DMS53 treated with DMSO at 0.1 percent for 48 hours (cell line): ENCODE results near the gene MICAL1.
"Not testable (repeated sequence)": the region's sequence is repeated elsewhere in the genome, so short reads cannot be mapped to it uniquely, and the experiment has no call there.

ENCODE experiments used
- DNase-seq: peaks from one replicate; lab custom pipeline; 2025; ENCODE audit not compliant: unreplicated experiment; lab: John Stamatoyannopoulos, UW

The MICAL1 gene

DNA sequence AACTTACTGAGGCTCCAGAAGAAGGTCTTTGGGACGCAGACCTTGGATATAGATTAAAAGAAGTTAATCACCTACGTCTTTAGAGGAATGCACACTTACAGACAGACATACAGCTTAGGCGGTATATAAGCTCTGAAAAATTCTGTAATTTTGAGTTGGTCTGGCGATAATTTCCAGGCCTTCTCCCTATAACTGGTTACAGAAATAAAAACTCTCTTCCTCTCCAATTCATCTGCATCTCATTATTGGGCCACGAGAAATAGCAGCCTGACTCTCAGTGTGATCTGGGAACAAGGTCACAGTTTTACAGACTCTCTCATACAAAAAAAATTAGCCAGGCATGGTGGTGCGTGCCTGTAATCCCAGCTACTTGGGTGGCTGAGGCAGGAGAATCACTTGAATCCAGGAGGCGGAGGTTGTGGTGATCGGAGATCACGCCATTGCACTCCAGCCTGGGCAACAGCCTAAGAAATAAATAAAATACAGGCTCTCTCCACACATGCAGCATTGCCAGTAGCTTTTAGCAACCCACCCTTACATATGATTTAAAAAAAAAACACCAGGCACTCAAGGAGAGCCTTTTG is 22.7 kb upstream of the MICAL1 start:
- no peak for DNase-seq

DNA sequence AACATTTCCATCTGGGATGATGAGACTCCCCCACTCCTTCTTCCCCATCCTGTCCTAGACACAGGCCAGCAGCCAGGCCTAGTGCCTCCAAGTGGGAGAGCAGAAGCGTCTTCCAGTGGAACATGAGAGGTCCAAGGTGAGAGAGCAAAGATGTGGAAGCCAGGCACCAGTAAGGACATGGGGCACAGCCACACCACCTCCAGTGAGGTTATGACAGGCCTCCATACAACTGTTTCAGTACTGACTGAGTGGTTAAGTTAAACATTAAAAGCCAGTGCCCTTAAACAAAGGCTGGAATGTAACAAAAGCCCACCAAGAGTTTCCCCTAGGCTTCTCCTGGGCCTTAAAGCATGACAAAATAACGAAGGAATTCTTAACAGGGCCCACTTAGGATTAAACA is 22.2 kb upstream of the MICAL1 start:
- no peak for DNase-seq

DNA sequence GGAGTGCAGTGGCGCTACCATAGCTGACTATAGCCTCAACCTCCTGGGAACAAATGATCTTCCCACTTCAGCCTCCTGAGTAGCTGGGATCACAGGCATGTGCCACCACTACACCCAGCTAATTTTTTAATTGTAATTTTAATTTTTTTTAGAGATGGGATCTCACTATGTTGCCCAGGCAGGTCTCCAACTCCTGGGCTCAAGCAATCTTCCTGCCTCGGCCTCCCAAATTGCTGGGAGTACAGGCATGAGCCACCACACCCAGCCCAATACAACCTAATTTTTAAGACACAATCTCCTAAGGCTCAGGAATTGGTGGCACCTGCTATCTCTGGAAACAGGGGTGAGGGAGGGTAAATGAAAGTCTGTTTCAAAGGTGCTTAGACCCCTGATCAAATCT is 21.6 kb upstream of the MICAL1 start:
- DNase-seq: no peak

DNA sequence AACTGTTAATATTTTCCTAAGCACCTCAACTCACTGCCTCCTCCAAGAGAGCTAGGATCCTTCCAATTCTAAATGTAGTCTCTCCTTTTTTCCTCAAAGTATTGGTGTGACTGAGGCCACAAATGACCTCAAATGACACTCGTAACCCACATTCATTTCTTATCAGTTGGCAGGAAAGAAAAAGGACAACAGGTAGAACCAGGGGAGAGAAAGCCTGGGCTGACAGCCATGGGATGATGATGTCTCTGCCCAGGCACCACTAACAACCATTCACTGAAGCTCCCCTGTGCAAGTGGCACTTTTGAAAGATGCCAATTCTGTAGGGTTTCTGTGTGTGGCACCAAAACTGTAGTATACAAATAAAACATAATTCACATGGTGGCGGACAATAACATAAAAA is 20.1 kb upstream of the MICAL1 start:
- DNase-seq: no peak

DNA sequence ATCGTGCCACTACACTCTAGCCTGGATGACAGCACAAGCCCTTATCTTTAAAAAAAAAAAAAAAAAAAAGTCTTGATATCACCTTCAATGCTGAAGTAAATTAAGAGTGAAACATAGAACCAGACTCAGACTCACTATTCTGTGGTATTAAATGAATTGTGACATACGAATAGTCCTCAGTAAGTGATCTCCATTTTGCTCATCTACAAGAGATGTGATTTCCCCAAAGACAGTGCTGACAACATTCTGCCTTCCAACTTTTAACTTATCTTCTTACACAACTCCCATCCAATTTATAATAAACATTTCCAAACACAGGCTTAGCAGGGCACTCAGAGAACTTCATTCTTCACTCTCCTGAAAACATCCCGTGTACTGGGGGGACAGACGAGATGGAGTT is 19.4 kb upstream of the MICAL1 start:
- no peak for DNase-seq

DNA sequence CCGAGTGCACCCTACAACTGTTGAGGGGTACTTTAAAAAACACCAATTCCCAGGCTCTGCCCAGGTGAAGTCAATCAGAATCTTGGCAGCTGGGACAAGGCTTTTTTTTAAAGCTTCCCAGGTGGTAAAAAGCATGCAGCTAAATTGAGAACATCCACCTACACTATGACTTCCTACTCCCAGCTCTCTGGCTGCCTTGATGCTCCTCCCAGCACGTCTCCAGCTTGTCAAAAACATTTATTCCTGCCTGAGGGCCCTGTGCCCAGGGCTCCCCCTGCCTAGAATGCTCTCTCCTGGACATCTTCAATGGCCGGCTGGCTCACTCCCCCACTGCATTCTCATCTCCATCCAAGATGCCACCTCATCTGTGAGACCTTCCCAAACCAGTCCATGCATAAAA is 17.5 kb upstream of the MICAL1 start:
- DNase-seq: no peak

DNA sequence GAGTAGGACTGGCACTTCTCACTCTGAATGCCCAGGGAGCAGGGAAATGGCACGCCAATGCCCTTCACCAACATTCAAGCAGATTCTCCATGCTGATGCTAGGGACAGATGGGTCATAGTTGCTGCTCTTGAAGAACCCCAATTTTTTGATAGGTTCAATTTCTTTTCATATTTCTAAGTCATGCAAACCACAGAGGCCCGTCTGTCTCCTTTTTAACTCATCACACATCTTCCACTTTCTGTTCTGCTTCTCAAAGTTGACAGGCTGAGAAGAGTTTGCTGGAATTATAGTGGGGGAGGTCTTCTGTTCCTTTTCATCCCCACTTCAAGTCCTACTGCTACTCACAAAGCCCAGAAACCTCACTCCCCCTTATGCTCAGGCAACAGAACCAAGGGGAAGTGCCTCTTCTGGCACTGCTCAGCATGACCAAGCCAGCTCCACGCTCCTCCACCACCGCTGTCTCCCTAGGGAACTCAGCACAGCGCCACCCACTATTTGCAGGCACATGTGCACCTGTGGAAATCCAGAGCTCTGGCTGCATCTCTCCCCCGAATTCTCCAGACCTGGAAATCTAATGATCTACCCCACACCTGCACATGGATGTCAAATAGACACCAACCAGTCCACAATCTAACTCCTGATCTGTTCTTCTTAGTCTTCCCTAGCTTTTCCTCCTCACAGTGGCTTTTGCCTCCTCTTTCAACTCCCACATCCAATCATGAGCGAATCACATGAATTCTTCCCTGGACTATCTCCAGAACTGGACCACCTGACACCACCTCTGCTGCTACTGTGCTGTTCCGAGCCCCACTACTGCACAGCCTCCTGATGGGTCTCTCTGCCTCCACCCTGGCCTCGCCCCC is 16.8 kb upstream of the MICAL1 start:
- no peak for DNase-seq

DNA sequence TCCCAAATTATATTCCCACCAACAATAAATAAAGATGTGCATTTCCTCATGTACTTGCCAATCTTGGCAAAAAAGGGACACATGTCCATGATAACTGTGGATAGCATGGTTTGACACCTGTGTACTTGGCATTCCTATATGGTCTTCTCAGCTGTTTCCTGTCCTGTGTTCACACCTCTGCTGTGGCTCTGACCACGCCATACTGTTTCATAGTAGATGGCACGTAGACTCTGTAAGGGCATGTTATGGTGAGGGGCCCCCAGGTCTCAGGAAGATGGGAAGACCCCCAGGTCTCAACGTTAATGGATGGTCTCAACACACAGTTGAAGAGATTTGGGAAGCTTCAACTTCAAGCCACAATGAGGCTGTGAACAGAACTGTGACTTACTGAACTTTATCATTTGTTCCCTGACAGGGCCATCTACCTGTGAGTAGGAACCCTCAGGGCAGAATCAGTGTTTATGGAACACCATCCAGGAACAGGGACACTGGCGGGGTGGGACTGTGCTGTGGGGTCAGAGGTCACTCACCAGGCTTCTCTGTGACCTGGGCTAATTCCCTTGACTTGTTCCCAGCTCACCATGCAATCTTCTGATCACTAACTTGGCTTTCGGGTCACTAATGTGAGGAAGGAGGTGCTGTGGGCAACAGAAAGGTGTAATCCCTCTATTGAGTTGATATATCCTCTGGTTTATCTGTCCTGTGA is 15.7 kb upstream of the MICAL1 start:
- DNase-seq: no peak

DNA sequence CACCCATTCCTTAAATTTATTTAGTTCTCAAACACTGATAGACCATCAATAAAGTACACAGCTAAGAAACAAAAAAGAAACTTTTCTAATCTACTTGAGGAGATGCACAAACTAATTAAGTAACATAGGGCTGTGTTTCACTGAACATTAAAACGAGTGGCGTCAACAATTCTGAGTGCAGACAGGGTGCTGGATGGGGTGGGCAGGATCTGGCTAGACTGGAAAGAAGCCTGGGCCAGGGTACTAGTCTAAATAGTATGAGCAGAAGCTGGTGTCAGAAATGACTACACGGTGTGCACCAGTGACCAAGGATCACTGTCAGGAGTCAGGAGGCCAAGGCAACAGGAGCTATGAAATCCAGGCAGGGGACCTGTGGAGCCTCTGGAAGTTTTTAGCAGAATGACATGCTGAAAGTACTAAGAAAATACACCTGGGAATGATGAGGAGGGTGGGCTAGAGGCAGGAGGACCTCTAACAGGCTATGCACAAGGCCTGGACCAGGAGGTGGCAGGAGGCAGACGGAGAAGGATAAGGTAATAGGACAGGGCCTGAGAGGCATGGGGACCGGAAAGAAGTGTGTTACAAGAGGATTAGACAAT is 14.1 kb upstream of the MICAL1 start:
- no peak for DNase-seq

DNA sequence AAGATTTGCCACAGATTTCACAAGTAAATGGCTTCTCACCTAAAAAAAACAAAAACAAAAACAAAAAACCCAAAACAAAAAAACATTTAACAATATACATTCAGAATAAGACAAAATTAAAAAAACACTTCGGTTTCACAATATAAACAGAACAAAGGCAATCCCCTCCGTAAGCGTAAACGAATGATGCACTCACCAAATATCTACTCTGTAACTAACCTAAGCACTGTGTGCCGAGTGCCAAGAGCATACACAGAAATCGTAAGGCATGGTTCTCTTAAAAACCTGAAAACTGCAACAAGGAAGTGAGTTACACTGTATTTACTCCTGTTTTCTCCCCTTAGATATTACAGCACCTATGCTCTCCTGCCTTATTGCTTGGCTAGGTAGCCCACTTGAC is 12.1 kb upstream of the MICAL1 start:
- DNase-seq: no peak

DNA sequence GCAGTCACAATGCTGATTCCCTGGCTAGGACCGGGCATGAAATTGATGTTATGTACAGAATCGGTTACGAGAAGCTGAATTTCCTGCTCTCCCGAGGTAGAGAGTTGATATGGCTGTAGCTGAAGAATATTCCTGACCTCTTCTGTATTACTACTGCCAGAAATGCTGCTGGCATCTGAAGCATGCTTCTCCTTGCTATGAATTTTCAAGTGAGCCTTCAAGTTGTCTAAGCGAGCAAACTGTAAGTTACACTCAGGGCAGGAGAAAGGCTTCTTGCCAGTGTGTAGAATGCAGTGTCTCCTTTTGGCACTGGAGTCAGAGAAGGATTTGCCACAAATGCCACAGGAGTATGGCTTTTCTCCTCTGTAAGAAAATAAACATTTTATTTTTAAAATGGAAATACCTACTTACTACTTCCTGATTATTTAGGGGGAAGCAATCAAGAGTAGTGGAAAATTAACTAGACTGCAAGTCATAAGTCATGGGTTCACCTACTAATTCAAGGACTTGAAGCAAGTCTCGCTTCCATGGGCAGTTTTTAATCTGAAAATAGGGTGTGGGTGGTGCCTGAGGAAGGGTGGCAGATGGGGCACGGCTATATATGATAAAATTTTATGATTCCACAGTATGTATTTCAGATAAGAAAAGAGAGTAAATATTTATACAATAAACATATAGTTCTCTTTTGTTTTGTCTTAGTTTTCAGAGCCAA is 10.8 kb upstream of the MICAL1 start:
- no peak for DNase-seq

DNA sequence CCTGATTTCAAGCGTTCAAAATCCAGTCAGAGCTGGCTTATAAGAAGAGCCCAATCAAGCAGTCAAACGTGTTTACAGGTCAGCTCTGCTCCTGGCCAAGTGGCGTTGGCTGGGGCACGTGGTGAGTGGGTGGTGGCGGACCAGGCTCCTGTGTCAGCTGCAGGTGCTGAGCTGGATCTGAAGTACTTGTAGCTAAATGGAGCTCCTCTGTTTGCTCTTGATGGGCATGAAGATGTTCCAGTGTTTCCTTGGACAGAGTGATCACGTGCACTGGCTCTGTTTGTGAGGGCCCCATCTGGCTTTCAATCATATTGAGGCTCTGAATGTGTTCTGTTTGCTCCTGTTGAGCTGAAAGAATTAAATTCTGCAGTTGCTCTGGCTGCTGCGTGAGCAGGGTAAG is 10.2 kb upstream of the MICAL1 start:
- peak; percentile 96 for DNase-seq

DNA sequence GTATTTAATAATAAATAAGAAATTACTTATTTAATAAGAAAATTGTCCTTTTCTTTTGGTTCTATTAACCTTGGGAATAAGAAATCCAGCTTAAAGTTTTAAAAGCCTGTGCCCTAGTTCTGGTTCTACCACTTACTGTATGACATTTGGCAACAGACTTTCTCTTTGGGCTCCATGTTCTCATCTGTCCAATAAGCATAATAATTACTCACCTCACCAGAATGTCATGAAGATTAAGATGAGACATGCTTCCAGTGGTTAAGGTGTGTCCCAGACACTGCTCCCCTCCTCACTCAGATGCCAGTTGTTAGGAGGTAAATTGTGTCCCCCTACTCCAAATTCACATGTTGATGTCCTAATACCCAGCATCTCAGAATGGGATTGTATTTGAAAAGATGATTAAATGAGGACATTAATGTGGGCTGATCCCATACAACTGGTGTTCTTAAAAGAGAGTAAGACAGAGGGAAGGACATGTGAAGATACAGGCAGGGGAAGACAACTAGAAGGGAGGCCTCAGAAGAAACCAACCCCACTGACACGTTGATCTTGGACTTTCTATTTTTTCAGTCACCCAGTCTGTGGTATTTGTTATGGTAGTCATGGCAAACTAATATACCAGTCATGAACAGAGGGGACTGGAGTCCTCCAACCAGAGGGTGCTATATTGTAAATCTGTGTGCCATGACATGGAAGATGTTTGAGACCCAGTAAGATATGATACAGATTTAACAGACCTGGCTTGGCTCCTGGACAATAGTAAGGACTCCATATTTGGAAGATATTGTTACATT is 6.4 kb upstream of the MICAL1 start:
- no peak for DNase-seq

DNA sequence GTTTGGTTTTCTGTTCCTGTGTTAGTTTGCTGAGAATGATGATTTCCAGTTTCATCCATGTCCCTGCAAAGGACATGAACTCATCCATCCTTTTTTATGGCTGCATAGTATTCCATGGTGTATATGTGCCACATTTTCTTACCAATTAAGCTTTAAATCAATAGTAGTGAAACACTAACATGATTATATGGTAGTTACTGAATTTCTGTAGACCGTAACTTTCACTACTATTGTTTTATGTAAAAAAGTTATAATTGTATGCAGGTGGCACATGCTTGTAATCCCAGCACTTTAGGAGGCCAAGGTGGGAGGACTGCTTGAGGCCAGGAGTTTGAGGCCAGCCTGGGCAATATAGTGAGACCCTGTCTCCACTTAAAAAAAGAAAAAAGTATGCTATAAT is 5.6 kb upstream of the MICAL1 start:
- DNase-seq: not testable (repeated sequence)

DNA sequence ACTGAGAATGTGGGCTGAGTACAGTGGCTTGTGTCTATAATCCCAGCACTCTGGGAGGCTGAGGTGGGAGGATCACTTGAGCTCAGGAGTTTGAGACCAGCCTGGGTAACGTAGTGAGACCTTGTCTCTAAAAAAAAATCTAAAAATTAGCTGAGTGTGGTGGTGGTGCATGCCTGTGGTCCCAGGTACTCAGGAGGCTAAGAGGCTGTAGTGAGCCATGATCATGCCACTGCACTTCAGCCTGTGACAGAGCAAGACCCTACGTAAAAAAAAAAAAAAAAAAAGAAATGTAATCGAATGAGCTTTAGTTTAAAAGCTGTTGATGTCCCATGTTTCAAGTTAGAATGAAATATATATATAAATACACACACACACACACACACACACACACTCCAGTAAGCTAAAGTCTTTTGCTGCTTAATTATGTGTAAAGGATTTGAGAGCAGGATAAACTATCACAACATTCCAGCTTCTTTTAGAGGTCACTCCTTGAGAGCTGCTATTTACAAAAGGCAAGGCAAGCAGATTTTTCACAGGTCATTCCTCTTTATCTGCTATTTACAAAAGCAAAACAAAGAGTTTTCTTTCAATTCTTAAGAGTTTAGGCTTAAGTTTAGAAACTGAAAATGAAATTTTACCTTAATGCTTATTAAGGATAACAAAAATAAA is 4.7 kb upstream of the MICAL1 start:
- no peak for DNase-seq

DNA sequence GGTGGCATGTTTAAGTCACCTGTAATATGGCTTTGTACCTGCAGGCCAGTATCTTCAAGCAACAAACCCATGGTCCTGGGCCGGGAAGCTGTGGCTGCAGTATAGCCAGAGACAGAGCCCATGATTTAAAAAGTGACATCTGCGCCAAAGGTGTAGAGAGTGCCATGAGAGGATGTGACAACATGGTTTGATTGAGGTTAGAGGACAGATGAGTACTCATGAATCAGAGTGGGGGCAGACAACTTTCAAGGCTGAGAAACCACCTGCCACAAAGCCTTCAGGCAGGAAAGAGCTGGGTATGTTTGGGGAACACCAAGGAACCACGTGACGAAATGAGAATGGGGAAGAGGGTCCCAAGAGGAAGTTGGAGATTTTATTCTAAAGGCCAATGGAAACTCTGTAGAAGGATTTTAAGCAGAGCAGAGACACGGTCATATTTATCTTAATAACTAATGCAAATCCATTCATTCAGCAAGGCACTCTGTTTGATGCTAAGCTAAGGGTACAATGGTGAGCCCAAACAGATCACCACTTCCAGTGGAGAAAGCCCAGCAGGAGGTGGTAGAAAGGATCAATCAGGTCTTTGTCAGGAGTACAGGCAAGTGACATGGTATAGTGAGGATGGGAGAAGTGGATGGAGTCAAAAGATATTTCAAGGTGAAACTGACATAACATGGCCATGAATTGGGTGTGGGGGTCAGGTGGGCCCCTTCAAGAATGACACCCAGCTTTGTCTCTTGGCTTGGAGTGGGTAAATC is 3.4 kb upstream of the MICAL1 start:
- no peak for DNase-seq

DNA sequence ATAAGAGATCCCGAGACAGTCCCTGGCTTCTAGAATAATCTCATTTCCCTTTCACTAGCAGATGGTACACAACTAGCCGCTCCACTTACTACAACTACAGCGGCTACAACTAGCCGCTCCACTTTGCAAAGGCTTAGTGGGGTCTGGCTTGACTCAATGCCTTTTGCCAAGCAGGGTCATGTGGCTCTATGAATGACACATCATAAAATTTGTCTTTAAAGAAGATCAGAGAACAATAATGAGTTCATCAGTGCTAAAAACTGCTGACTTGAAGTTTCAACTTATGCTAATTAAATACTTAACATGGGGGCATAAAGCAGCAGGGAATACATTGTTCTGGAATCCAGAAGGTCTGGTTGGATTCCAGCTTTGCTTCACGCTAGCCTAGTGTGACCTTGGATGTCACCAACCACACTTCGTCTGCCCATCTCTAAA is 2.0 kb upstream of the MICAL1 start:
- DNase-seq: no peak

DNA sequence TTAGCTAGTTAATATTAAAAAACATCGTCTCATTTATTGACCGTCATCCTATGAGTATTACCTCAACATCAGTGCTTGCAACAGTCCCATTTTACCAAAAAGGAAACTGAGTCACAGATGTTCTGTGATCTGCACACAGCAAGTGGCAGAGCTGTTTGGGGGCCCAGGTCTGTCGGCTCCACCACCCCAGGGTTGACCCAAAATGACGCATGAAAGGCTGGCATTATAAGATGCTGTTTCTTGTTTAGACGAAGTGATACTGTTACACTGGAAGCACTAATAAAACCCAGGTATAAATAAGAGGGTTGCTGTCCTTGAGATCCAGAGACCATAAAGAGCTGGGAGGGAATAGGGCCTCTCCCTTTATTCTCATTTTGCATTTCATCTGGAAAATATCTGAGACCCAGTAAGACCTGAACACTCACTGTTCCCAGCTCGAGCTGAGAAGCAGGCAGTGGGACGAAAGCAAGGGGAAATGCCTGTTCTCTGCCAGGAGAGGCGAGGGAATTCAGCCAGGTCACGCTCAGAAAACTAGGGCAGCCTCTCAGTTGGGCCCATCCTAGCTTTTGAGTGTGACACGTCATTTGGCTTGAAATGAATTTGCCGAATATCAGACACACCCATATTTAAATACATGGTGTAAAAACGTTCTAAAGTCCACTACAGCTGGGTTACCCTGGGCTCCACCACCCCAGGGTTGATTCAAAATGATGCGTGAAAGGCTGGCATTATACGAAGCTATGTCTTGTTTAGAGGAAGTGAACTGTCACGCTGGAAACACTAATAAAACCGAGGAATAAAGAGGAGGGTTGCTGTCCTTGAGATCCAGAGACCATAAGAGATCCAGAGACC is 1.4 kb upstream of the MICAL1 start:
- no peak for DNase-seq
